Uterus (tissue), 4 donors: ENCODE data around the gene GPSM1. TPM values are rescaled to one million over a fixed set of nuclear protein-coding genes. Genes with fewer than 3 reads are reported as not detected.

ENCODE experiments used
- DNase-seq, 2 donors: peaks; one replicate each; pipeline ENCODE4 v3.0.0-alpha.2; 2019 to 2020
- H3K27ac ChIP-seq, 2 donors: fragments of 200-600 bp; sonication (generic); 1 replicate in 1 of 2; 2 replicates in 1 of 2; pipeline ENCODE4 v1.5.1; 2016 to 2018
- H3K27me3 ChIP-seq, 2 donors: fragments of 200-600 bp; sonication (generic); one replicate each; pipeline ENCODE4 v1.5.1; 2018 to 2019; ENCODE audit warnings: control low read depth in 1 of 2
- H3K36me3 ChIP-seq, 2 donors: fragments of 200-600 bp; sonication (generic); one replicate each; pipeline ENCODE4 v1.5.1; 2019; ENCODE audit warnings: control low read depth in 1 of 2
- H3K4me1 ChIP-seq, 2 donors: fragments of 200-600 bp; sonication (generic); one replicate each; pipeline ENCODE4 v1.5.1; 2018 to 2019; ENCODE audit warnings: control low read depth in 1 of 2
- H3K4me3 ChIP-seq, 2 donors: fragments of 200-600 bp; sonication (generic); 1 replicate in 1 of 2; 2 replicates in 1 of 2; pipeline ENCODE4 v1.5.1; 2018 to 2019; ENCODE audit warnings: mild to moderate bottlenecking in 1 of 2
- H3K9me3 ChIP-seq, 2 donors: fragments of 200-600 bp; sonication (generic); one replicate each; pipeline ENCODE4 v1.5.1; 2019; ENCODE audit warnings: control low read depth in 1 of 2
- CTCF ChIP-seq, 4 experiments: fragments of 200-600 bp in 2 of 4; fragments of 450-650 bp in 2 of 4; sonication (generic) in 2 of 4; IDR thresholded peaks; one replicate each; pipeline ENCODE4 v1.5.1; 2016 to 2019; ENCODE audit warnings: antibody characterized with exemption in 4 of 4, mild to moderate bottlenecking in 2 of 4, moderate library complexity in 1 of 4
- POLR2A ChIP-seq, 2 donors: fragments of 450-650 bp; IDR thresholded peaks; one replicate each; pipeline ENCODE4 v1.6.1; 2016; ENCODE audit warnings: antibody characterized with exemption in 2 of 2, mild to moderate bottlenecking in 1 of 2, moderate library complexity in 1 of 2
- intact Hi-C: fragments of 100-400 bp; cut with DNase I; formaldehyde crosslinking; loops from one replicate; pipeline ENCODE4 v1.15.1; 2023; ENCODE audit warnings: low total_unique reads
- total RNA-seq, 4 donors: library from RNA; depleted of rRNA in 3 of 4; stranded (reverse); fragments of >200 nt in 3 of 4; gene quantifications; one replicate each; pipeline versions ENCODE4 v1.1.0 to v1.2.4, GENCODE V29; 2014 to 2023
- donor health status: DM: yes; HTN: yes; CAD: no.

Gene GPSM1
- total RNA-seq, 4 donors from 2014 or later = 4.4 to 43.6 (median 24.1) TPM

GRCh38 chr9:136312009-136312375, 15.3 kb upstream of the GPSM1 start:
- intact Hi-C loops = no loop called here
- DNase-seq = no peak
- Histone ChIP-seq H3K4me1 (no peaks in the 10 kb centered on the region), H3K27me3 (no peaks in the 10 kb centered on the region), H3K4me3 (no peak overlapping the region), H3K36me3 (no peaks in the 10 kb centered on the region), H3K27ac (no peak overlapping the region), H3K9me3 (no peaks in the 10 kb centered on the region)
- TF ChIP-seq POLR2A (IDR thresholded peaks at IDR 0.05) (no peak), CTCF (IDR thresholded peaks at IDR 0.05) (no peak)

GRCh38 chr9:136312436-136312835, 14.9 kb upstream of the GPSM1 start:
- DNase-seq = peak in 1 of 2 donors; percentile 46
- no peak overlapping the region for H3K27ac ChIP-seq
- TF ChIP-seq POLR2A (IDR thresholded peaks at IDR 0.05) (no peak), CTCF (IDR thresholded peaks at IDR 0.05) (peak; percentile 23 to 78 (median 59))
- H3K9me3 ChIP-seq = no peaks in the 10 kb centered on the region
- no peak overlapping the region for H3K4me3 ChIP-seq
- no peaks in the 10 kb centered on the region for H3K27me3 ChIP-seq
- no peaks in the 10 kb centered on the region for H3K36me3 ChIP-seq
- no peaks in the 10 kb centered on the region for H3K4me1 ChIP-seq
- intact Hi-C loops = no loop called here

- intact Hi-C loops = no loop called here
These were observed 14.0 kb upstream of the GPSM1 start for GRCh38 chr9:136313111-136314055.

GRCh38 chr9:136314056-136314416, 13.3 kb upstream of the GPSM1 start:
- DNase-seq = no peak
- H3K9me3 ChIP-seq = no peaks in the 10 kb centered on the region
- intact Hi-C loops = no loop called here
- no peak for TF ChIP-seq CTCF (IDR thresholded peaks at IDR 0.05)
- TF ChIP-seq POLR2A (IDR thresholded peaks at IDR 0.05) = no peak
- no peaks in the 10 kb centered on the region for H3K36me3 ChIP-seq
- H3K27ac ChIP-seq = no peak overlapping the region
- H3K27me3 ChIP-seq = no peaks in the 10 kb centered on the region
- no peak overlapping the region for H3K4me3 ChIP-seq
- no peaks in the 10 kb centered on the region for H3K4me1 ChIP-seq

More at GRCh38 chr9:136313111-136314055, 14.0 kb upstream of the GPSM1 start:
- DNase-seq = no peak
- Histone ChIP-seq H3K4me1 (no peaks in the 10 kb centered on the region), H3K27me3 (no peaks in the 10 kb centered on the region), H3K36me3 (no peaks in the 10 kb centered on the region), H3K4me3 (no peak overlapping the region), H3K27ac (no peak overlapping the region), H3K9me3 (no peaks in the 10 kb centered on the region)
- no peak for TF ChIP-seq CTCF (IDR thresholded peaks at IDR 0.05)

- H3K27ac ChIP-seq = no peak overlapping the region
- H3K4me1 ChIP-seq = no peaks in the 10 kb centered on the region
- no peaks in the 10 kb centered on the region for H3K27me3 ChIP-seq
- TF ChIP-seq POLR2A (IDR thresholded peaks at IDR 0.05) = no peak
- TF ChIP-seq CTCF (IDR thresholded peaks at IDR 0.05) = no peak
- no peaks in the 10 kb centered on the region for H3K36me3 ChIP-seq
- intact Hi-C loops = no loop called here
- no peak overlapping the region for H3K4me3 ChIP-seq
- H3K9me3 ChIP-seq = no peaks in the 10 kb centered on the region
- DNase-seq = no peak
These were observed 12.4 kb upstream of the GPSM1 start for GRCh38 chr9:136314944-136315343.
